ENCODE measurements around the gene E4F1. TPM values are rescaled to one million over a fixed set of nuclear protein-coding genes. Genes with fewer than 3 reads are reported as not detected.

Gene E4F1
- total RNA-seq, 6 experiments from 2014 or later, result 8.9 to 11.3 (median 10.4) TPM

DNA sequence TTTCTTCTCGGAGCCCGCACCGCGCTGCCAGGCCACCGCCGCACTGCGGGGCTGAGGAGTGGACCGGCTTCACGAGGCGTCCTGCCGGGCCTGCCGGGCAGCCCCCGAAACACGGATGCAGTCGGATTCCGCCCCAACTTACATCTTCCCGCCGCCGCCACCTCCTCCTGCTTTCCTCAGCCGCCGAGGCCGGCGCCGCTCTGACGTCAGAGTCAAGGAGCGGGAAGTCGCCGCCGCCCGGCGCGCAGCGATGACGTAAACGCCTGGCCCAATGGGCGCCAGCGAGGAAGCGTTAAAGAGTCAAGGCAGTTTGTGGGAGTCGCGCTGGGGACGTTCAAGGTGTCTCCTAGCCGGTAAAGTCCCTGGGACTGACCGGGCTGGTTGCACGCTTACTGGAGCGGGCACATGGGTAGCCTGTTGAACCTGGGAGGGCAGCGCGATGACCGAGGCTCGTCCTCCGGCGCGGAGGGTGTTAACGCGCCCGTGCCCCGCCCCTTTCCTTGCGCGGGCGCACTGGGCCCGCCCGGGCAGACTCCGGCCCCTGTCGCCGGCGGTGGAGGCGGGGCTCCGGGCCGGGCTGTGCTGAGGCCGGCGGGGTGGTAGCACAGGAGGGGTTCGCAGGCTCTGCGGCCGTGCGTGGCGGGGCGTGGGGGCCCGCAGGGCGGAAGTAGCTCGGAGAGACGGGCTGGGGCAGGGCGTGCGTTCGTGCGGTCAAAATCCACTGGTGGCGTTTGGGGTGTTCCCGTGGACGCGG is 44.7 kb downstream of the E4F1 start, which contains the start of gene RNPS1:
Gene RNPS1 (minus strand): TSS at position 214 of the 754 bp plus-strand sequence. CDS start 3,483 bp downstream, outside the sequence.
- DNase-seq (peak; percentile 96), ATAC-seq (peak; percentile 93 to 96 (median 95))
- TF ChIP-seq, protein P1, sequence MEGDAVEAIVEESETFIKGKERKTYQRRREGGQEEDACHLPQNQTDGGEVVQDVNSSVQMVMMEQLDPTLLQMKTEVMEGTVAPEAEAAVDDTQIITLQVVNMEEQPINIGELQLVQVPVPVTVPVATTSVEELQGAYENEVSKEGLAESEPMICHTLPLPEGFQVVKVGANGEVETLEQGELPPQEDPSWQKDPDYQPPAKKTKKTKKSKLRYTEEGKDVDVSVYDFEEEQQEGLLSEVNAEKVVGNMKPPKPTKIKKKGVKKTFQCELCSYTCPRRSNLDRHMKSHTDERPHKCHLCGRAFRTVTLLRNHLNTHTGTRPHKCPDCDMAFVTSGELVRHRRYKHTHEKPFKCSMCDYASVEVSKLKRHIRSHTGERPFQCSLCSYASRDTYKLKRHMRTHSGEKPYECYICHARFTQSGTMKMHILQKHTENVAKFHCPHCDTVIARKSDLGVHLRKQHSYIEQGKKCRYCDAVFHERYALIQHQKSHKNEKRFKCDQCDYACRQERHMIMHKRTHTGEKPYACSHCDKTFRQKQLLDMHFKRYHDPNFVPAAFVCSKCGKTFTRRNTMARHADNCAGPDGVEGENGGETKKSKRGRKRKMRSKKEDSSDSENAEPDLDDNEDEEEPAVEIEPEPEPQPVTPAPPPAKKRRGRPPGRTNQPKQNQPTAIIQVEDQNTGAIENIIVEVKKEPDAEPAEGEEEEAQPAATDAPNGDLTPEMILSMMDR (IDR thresholded peaks at IDR 0.05), result no peak
- peak; percentile 94 for TF ChIP-seq POLR2A (IDR thresholded peaks at IDR 0.05)
- peak within 1 kb of the TSS; percentile 75 to 99 (median 97) for H3K27ac ChIP-seq
- H3K27me3 ChIP-seq, result no peaks in the 10 kb centered on the region
- peak within 1 kb of the TSS; percentile 89 to 99 (median 97) for H3K4me3 ChIP-seq
- intact Hi-C loops (cut with DNase I), result no loop called here
- 2% methylated on average over 10 of the region's 88 CpGs for WGBS (ENCODE audit: insufficient coverage, low coverage, low lambda C conversion rate, missing lambda C conversion rate)
- no peaks in the 10 kb centered on the region for H3K9me3 ChIP-seq
- H3K4me1 ChIP-seq, result peaks cover 0 to 14% (median 6%) of the 10 kb centered on the region in 4 donors
- peaks cover 0 to 9% (median 0%) of the 10 kb centered on the region in 4 donors for H3K36me3 ChIP-seq

DNA sequence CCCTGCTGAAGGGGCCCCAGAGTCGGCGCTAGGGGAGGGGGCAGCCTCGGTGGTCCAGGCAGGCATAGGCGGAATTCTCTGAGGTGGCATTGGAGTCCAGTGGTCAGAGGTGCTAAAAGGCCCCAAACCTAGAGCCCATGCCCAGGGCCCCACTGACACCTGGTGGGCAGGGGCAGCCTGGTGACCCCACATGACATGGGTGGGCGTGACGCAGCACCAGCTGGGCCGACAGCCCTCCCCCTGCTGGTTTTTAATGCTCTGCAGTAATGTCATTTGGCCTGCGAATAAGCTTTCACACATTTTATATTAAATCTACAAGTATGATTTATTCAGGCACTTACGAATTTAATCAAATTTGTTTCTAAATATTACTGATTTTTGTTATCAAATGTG is 46.7 kb downstream of the E4F1 start:
- Histone ChIP-seq H3K36me3 (no peaks in the 10 kb centered on the region), H3K27ac (no peak overlapping the region), H3K27me3 (no peaks in the 10 kb centered on the region), H3K4me3 (no peak overlapping the region), H3K4me1 (peaks cover 0 to 14% (median 6%) of the 10 kb centered on the region in 4 donors), H3K9me3 (no peaks in the 10 kb centered on the region)
- TF ChIP-seq POLR2A (IDR thresholded peaks at IDR 0.05), result no peak
- TF ChIP-seq, protein P1 (IDR thresholded peaks at IDR 0.05), result no peak
- intact Hi-C loops (cut with DNase I), result no loop called here
- 90% methylated on average over 2 of the region's 9 CpGs for WGBS (ENCODE audit: insufficient coverage, low coverage, low lambda C conversion rate, missing lambda C conversion rate)
- ATAC-seq, result no peak
- DNase-seq, result no peak

DNA sequence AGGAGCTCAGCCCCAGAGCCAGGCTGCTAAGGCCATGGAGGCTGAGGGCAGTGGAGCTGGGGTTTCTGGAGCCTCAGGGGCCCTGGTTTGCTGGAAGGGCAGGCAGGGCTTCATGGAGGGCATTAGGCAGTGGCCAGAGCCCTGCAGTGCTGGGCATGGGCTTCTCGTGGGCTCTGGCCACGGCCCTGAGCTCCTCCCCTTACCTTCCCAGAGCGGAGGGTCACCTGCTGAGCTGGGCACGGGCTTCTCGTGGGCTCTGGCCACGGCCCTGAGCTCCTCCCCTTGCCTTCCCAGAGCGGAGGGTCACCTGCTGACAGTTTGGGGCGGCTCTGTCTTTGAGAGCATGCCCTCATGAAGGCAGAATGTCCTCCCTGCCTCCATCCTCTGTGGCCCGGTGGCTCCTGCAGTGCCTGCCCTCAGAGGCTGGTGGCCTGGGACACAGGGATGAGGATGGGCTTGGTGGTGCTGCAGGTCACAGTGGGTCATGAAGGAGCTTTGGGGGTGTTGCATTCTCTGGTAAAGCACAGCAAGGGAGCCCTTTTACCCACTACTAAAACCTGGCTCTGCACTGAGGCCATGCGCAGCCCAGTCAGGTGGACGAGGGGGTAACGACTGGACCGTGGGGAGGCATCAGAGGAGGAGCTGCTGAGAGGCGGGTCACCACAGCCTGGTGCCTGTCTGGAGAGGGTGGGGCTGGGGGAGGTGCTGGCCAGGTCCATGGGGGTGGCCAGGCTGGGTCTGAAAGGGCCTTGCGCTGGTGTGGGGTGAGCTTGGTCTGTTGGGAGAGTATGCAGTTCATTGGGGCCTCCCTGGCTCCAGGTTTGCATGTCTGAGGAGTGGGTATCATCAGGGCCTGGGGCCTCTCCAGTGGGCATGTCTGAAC is 47.4 kb downstream of the E4F1 start:
- 89% methylated on average over 9 of the region's 15 CpGs for WGBS (ENCODE audit: insufficient coverage, low coverage, low lambda C conversion rate, missing lambda C conversion rate)
- intact Hi-C loops (cut with DNase I), result no loop called here
- ATAC-seq (no peak), DNase-seq (no peak)
- H3K27me3 ChIP-seq, result no peaks in the 10 kb centered on the region
- TF ChIP-seq POLR2A (IDR thresholded peaks at IDR 0.05), result no peak
- TF ChIP-seq, protein P1 (IDR thresholded peaks at IDR 0.05), result no peak
- no peaks in the 10 kb centered on the region for H3K9me3 ChIP-seq
- no peak overlapping the region for H3K4me3 ChIP-seq
- H3K27ac ChIP-seq, result no peak overlapping the region
- no peaks in the 10 kb centered on the region for H3K36me3 ChIP-seq
- peaks cover 0 to 14% (median 2%) of the 10 kb centered on the region in 4 donors for H3K4me1 ChIP-seq

DNA sequence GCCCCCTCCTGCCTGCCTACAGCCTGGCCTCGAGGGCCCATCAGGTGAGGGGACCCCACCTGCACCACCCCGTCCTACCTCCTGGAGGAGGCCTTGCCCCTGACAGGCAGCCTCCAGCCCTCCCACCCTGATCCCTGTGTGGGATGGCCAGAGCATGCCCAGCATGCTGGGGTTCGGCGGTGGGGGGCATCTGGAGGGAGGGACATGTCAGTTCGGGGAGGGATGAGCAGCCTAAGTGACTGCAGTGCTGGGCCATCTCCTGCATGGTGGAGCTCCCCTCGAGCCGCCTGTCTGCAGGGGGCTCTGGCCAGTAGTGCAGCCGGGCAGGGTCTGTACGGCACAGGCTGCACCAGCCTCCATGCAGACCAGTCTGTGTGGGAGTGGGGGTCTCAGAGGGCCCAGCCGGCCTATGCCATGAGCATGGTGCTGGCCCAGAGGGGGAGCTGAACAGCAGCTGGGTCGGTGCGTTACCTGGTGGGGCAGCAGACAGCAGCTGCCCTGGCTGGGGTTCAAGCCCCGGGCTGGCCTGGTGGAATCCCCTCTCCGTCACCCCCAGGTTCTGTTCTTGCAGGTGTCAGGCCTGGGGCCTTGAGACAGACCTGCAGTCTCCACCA is 48.6 kb downstream of the E4F1 start:
- no peak for ATAC-seq
- peaks cover 0 to 9% (median 0%) of the 10 kb centered on the region in 4 donors for H3K4me1 ChIP-seq
- TF ChIP-seq, protein P1 (IDR thresholded peaks at IDR 0.05), result no peak
- TF ChIP-seq POLR2A (IDR thresholded peaks at IDR 0.05), result no peak
- intact Hi-C loops (cut with DNase I), result no loop called here
- H3K27me3 ChIP-seq, result no peaks in the 10 kb centered on the region
- no CpG with 5 or more reads among the region's 14 CpGs for WGBS (ENCODE audit: insufficient coverage, low coverage, low lambda C conversion rate, missing lambda C conversion rate)
- no peak overlapping the region for H3K27ac ChIP-seq
- H3K9me3 ChIP-seq, result no peaks in the 10 kb centered on the region
- H3K4me3 ChIP-seq, result no peak overlapping the region
- H3K36me3 ChIP-seq, result no peaks in the 10 kb centered on the region
- no peak for DNase-seq
